Daoy (cell line): Measurements from ENCODE around the gene IQCH. TPM values are rescaled to one million over a fixed set of nuclear protein-coding genes. Genes with fewer than 3 reads are reported as not detected.

Experiments
- DNase-seq: peaks from one replicate; pipeline ENCODE4 v3.0.0-alpha.2; 2015; ENCODE audit warnings: low read depth
- total RNA-seq: library from RNA; depleted of rRNA; stranded (reverse); fragments of >200 nt; shearing (Covaris generic); gene quantifications from 2 replicates; pipeline ENCODE4 v1.2.3, GENCODE V29; 2014

The IQCH gene
- total RNA-seq, 1 experiment from 2014 or later, result 3.2 TPM

DNA sequence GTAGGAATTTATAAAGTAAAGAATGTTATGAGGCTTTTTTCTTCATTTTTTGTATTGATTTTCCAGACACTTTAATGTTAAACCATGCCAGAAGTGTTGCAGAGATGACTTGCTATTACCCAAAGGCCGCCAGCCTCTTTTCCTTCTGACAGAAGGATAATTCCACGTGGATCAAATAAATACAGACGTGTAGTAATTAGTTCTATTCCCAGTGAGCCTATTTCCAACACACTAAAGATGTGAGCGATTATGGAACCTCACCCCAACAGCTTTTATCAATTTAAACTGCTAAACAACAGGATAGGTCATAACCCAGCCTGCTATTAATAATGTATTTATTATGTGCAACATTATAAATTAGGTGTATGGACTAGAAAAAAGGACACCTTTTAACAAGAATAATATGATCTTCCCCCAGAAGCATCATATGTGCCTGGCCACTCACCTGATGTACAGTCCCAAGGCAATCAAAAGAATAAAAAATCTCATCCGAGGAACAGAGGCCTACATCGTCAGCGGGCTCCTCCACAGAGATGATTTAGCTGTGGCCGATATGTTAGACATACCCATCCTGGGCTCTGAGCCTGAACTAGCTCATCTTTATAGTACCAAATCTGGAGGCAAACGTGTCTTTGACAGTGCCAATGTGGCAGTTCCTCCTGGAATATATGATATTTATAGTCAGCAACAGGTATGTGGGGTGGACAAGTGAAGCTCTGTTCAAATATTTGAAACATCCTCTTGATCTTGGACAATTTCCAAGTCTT lies 140.5 kb downstream of the IQCH start:
- DNase-seq, result no peak

DNA sequence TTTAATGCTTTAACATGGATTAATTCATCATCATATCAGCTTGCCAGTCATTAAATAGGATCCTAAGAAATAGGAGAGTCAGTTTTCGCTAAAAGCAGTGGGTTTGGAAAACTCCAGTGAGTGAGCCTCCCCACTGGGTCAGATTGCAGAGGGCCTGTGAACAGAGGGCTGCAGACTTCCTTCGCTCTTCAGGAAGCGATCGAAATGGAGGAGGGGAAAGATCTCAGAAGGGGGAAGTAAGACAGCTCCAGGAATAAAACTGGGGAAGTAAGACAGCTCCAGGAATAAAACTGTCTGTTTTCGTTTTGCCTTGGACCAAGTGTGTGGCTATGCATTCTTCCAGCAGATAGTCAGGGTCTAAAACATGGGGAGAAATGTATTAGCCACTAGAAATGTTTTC lies 141.5 kb downstream of the IQCH start:
- DNase-seq, result no peak

DNA sequence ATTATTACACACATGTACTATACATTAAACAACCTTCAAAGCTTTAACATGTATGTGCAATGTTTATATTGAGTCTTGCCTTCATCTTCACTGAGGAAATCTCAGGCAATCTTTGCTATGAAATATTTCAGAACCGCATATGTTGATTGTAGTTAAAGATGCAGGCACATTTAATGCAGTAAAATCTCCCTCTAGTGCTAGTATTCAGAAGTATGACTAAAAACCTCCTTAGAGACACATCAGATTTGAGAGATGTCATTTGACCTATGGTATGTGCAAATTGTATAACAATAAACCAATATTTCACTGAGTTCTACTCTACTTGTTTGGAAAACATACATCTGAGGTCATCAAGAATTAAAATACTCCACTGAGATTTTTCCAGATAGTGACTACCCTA lies 142.6 kb downstream of the IQCH start:
- DNase-seq, result no peak

DNA sequence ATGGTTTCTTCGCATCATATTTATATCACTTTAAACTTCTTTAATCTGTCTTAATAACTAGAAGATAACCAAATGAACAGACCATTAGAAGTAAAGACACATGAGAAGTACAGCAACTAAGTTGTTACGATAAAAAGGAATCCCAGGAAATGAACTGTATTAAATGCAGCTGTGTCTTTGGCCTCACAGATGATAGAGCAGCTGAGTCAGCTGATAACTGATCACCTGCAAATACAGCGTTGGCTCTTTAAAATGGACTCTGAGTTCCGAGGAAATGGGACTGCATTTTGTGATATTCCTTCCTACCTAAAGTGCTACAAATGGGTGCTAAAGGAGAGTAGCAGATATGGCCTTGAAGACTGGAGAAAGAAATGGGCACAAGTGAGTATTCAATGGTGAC lies 145.3 kb downstream of the IQCH start:
- no peak for DNase-seq

DNA sequence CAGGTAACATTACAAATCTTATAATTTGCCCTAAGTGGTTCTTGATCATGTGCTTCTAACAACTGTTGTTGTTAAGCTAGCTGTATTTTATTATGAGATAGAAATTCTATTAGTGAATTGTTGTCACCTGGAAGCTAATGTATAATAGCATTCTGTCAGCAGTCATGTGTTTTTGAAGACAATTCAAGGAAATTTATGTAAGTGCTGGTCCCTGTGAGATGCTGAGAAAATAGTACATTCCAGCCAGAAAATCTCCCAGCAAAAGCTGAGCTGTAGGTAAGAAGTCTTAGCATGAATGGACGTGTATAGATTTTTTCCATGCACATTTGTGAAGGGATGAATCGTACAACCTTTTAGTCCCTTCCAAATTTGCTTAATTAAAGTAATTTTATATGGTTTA lies 146.3 kb downstream of the IQCH start:
- DNase-seq, result no peak

DNA sequence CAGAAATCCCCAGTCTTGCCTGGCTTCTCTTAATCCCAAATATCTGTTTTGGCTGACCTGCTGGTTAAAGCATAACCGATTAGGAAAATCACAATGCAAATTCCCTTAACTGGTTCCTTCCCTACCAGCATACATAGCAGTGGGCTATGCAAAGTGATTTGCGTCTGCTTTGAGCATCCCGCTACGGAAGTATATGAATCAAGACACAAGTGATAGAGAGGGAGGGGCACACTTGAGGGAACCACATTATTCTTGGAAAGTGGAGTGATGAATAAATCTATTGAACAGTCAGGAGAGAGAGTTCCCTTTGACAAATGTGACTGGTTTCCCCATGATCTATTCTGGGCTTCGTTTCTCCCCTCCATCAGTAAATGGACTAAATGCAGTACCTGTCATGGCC lies 146.8 kb downstream of the IQCH start:
- DNase-seq, result no peak

DNA sequence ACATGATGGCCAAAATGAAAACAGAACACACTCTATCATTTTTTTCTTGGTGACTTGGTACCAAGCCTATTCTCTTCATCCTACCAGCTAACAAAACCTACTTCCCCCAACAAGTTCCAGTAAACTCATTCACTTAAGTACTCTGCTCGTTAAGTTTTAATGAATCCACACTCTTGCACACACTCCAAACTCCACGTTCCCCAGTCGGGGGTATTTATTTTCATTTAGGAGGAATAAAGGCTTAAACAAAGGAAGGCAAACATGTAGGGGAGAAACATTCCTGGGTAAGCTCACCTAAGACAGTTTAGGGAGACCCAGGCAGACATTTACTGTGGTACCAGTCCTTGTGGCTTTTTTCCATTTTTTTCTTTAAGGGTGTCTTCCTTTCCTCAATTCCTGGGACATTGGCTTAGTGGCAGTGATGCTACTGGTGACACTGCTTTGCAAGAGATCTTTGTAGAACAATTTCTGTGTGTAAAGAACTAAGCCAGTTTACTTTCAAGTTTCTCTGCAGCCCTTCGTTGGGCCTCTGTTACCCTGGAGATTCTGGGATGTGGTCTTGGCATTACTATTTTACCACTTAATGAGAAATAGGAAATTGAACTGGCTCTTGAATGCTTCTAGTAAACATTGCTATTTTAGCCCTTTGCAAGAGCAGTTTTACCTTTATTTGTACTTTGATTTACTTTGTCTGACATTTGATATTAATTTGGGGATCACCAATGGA lies 149.0 kb downstream of the IQCH start:
- no peak for DNase-seq

DNA sequence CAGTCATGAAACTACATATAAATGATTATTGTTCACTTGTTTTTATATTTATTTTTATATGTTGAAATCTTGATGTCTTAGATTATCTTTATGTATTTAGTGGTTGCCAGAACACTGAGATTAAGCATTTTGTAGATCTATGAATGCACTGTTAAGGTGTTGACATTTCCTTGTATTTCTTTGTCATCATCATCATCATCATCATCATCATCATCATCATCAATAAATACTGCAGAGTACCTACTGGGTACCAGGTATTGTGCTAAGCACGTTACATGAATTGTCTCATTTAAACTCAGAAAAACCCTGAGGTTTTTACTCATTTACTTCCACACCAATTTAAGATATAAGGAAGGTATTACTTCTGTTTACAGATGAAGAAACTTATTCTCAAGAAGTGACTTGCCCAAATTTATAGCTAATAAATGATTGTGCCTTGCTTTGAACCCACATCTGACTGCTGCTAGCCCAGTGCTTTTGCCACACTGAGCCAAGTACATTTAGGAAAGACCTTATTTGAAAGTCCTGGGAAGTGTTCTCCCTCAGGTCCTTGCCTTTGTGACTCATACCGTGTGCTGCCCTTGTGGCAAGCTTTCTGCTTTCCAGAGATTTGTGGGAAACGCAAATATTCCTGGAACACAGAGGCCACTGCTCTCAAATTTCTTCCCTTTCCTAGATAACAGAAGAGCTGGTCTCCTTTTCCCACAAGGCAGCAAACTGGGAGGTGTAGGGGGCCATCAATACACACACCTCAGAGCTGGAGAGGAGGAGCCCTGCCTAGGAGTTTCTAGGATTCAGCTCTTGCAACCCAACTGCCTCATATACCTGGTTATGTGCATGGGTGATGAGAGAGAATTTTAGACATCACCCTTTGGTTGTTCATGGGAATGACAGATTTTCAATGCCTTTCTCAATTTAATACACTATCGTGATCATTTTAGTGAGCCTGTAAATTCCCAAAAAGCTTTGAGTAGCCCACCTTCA lies 150.9 kb downstream of the IQCH start:
- DNase-seq, result peak; percentile 71

DNA sequence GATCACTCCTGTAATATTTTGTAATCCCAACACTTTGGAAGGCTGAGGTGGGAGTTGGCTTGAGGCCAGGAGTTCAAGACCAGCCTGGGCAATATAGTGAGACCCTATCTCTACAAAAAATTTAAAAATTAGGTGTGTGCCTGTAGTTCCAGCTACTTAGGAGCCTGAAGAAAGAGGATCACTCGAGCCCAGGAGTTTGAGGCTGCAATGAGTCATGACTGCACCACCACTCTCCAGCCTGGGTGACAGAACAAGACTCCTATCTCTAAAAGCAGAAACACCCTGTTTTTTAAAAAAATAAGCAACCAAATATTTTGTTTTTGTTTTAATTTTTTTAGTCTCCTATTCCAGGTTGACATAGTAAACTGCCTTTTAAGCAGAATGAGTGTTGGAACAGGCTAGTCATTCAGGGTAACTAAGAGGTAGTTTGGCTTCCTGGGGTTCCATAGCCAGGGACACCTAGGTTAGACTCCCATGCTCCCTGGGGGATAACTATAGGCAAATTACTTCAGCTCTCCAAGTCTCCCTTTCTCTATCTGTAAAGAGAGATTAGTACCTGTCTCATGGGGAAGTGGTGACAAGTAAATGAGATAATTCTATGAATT lies 151.8 kb downstream of the IQCH start:
- peak; percentile 27 for DNase-seq

DNA sequence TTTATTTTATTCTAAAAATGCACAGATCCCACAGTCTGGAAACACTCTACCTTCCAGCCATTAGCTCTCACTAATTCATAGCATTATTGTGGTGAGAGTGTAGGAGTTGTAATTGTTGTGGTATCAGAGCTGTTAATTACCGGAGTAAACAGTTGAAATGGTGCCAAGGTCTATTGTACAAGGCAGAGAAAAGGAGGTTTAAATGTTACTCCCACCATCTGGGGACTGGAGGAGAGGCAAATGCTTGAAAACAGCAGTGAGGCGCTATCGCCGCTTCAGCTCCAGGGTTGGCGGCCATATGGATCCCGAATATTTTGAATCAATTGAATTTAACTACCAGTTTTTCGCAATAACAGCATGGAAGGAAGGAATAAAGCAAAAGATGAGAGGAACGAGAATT lies 153.2 kb downstream of the IQCH start:
- no peak for DNase-seq

DNA sequence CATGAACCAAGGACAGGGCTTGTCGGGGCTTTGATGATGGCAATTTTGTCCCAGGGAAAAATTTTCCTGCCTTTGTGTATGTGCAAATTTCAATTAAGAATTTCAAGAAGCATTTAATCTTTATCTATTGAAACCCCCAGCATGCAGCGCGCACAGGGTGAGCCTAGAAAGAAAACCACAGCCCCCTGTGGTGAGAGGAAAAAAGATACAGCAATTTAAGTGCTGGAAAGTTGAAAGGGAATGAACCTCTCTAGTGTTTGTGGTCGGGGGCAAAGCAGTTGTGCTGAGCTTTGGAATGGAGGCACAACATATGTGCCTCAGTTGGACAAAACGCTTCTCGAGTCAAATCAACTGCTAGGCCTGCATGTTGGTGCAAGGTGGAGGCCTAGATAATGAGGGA lies 154.6 kb downstream of the IQCH start:
- DNase-seq, result no peak

DNA sequence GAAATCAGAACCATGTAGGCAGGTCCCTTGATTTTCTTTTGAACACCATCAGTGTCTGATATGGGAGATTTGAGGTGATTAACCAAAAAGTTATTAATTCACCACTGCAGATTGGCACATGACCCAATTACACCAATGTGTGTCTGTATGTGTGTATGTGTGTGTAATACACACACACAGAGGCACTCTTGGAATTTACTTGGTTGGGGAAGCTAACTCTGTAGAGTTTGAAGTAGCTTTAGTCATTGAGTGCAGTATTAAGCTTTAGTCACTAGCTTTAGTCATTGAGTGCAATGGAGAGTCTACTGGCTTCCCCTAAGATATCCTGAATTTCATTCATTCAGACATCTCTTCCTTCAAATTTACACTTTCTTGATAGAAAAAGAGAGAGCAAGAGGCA lies 156.9 kb downstream of the IQCH start:
- no peak for DNase-seq

DNA sequence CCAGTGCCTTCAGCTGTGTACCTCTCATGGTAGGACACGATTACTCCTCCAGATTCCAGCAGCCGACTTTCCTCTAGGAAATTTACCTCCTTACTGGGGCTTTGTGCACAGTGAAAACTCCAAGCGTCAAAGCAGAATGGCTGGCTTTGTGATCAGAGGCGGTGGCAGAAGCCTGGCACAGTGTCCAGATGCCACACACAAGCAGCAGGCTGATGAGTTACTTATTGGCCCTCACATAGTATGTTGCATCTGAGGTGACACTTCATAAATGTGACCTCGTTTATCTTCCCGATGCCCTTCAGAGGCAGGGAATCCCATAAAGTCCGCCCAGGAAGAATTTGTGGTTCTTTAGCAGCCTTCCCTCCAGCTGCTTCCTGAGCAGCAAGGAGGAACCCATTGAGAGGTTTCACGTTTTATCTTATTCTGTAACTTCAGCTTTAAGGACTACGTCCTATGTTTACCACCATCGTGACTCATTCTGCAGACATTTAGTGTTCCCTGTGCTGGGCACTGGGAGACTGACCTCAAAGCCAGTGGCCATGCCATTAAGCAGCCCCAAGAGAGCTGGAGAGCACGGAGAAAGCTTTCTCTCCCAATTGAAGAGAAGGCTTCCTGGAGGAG lies 159.3 kb downstream of the IQCH start:
- DNase-seq, result peak; percentile 63

DNA sequence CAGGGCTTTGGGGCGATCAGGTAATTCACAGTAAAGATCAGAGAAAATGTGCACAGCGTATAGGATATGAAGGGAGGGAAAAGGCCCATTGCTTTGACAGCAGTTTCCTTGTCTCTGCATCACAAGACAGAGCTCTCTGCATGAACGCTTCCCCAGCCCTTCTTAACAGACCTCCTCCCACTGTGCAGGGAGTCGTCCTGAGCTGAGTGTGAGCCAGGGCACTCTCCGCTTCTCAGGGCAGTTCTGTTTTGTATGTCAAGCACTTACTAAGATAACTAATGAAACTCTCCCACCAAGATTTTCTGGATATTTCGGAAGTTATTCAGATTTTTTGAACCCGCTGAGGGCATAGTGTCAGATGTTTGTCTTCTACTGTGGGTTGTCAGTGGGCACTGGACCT lies 160.6 kb downstream of the IQCH start:
- DNase-seq, result no peak

DNA sequence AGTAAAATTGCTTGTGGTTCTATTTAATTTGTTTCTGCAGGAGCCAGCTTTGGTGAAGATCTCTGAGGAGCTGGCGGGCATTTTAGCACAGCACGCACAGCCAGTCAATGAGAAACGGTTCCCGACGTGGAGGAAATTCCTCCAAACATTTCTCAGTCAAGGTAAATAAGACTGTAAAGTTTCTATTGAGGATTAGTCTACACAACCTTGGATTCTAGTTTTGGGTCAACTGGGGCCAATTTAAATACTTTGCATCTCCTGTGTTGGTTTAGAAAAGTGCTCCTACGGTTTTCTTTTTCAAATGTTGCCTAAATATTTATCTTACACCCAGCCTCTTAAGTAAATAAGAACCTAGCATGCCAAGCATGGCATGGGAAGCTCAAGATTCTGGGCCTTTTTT lies 162.3 kb downstream of the IQCH start:
- DNase-seq, result no peak

DNA sequence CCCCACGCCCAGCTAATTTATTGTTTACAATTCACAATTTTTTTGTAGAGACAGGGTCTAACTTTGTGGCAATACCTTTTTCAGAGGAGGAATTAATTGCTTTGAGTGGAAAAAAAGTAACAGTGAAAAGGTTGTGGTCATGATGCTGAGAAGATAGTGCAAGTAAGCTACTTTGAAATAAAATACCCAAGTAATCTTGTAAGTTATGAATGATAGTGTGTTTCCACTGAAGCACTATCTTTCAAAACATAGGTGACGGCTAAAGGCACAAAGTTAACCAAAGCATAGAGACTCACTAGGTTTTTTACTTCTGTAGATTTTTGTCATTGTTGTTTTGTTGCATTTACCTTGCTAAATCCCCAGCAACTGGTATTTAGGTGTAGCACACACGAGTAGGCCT lies 165.1 kb downstream of the IQCH start:
- DNase-seq, result no peak

DNA sequence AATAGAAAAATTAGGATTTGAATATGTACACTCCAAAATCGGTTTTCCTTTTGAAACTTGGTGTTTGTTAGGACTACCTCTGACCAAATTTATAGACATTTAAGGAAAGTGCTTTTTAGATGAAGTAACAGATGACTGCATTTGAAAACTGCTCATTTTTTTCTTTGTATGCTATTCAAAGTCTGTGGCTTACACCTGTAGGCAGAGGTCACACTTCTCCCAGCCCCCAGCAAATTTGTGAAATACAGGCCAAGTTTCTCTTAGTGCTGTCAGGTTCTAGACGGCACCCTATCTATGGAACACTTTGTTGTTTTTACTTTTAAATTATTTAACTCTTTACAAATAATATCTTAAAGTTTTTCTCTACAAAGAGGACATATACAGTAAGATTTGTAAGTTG lies 165.6 kb downstream of the IQCH start:
- no peak for DNase-seq

DNA sequence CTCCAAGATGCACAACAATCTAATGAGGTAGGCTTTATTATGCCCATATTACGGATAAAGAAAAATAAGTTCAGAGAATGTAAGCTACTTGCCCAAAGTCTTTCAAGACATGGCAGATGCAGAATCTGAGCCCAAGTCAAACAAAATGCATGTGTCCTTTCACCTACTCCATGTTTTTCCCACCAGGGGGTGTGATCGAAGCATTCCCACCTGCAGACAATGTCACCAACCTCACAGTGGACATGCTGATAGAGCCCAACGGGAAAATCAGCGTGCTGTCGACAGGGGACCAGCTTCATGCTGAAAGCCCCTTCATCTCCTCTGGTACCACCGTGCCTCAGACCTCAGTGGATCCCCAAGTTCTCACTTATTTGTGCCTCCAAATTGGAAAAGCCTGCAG lies 166.5 kb downstream of the IQCH start:
- no peak for DNase-seq

DNA sequence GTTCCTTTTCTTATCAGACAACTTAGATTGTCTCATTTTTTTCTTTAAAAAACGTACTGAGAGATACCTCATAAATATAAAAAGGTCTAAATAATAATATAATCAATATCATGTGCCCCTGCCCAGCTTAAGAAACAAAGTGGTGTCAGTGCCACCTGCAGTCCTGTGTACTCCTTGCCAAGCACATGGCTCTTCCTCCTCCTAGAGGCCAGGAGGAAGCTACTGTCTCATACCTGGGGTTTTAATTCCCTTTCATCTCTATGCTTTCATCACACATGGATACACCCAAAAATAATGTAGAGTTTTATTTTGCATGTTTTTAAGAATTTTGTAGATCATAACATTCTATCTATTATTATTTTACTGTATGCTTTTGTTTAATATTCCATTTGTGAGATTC lies 167.7 kb downstream of the IQCH start:
- no peak for DNase-seq

DNA sequence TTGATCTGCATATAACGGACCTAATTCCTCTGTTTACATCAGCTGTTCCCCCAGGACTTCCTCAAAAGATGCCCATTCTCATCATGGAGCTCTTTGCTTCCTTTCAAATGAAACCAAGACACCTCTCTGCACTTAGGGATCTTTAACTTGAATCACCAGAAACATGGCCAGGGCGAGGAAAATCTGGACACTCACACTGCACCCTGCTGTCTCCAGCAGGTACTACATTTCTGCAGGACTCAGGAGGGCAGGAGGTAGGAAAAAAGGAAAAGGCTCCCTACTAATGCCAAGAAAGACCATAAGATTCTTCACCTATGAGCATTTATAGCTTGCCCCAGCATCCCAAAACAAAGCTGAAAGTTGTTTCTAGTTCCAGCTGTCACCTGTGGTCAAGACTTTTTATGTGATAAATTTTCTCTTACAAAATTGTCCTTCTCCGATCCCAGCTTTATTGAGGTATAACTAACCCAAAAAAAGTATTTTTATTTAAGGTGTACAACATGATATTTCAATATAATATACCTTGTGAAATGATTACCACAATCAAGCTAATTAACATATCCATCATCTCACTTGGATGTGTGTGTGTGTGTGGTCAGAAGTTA lies 179.0 kb downstream of the IQCH start:
- DNase-seq, result peak; percentile 45
